ENCODE measurements around the gene ANKRD33B.
"Not testable (repeated sequence)": the region's sequence is repeated elsewhere in the genome, so short reads cannot be mapped to it uniquely, and the experiment has no call there.

The ANKRD33B gene

DNA sequence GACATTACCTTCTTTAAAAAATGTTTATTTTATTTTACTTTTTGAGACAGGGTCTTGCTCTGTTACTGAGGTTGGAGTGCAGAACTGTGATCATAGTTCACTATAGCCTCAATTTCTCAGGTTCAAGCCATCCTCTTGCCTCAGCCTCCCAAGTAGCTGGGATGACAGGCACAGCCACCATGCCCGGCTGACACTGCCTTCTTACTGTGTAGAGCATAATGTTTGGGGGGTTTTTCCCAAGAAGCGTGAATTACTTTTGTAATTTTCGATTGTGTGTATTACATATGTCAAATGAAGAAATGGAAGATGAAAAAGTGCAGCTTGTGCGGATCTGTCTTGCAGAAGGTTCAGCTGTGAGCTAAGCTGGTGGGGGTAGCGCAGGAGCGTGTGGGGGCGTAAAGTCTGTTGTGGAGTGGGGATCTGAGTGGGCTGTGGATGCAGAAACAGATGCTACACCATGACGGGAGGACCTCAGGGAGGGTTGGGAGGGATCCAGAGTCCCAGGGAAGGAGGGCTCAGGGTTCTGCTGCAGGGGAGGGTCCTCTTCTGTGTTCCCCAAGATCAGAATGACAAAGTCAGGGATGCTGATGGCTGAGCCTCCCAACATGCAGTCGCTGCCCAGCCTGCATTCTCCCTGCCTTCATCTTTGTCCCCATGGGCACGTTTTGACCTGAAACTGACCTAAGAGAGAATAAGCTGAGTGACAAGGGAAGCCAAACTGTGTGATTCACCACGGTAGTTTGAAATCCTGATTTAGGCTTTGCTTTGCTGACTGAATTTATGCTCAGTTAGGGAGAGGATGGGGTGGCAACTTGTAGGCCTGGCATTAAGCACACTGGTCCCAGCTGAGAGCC, 6.8 kb upstream of the ANKRD33B start:
- DNase-seq (ENCODE audit: low read depth in 2 of 2) = no peak

DNA sequence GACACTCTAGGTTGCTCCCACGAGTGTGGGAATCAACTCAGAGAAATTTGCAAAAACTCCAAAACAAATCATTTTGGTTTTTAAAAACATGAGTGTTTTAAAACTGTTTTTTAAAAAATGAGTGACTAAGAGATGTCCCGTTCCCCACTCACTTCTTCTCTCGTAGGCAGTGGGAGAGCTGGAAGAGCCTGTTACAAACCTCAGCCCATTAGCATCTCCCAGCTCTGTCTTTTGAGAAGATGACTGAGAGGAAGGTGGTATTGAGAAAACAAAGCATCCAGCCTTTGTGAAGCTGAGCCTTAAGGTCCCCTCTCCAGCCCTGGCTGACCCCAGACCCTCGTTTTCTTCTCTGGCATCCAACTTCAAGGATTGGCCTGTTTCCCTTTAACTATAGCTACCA, 4.7 kb upstream of the ANKRD33B start:
- no peak for DNase-seq (ENCODE audit: low read depth in 2 of 2)

DNA sequence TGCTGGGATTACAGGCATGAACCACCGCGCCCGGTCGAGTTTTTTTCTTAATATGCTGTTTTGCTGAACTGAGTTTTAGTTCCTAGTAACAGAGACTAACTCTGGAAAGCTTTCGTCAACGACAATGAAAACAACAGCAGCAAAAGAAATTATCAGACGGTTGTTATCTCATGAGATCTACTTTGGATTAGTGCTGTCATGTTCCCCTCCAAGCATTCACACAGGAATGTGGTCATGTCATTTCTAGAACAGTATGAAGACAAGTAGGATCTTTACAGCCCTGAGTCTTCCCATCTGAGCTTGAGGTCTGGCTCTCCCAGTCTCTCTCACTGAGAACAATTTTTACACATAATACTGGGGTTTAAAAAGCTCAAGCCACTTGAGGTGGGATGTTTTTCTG, 4.0 kb upstream of the ANKRD33B start:
- no peak for DNase-seq (ENCODE audit: low read depth in 2 of 2)

DNA sequence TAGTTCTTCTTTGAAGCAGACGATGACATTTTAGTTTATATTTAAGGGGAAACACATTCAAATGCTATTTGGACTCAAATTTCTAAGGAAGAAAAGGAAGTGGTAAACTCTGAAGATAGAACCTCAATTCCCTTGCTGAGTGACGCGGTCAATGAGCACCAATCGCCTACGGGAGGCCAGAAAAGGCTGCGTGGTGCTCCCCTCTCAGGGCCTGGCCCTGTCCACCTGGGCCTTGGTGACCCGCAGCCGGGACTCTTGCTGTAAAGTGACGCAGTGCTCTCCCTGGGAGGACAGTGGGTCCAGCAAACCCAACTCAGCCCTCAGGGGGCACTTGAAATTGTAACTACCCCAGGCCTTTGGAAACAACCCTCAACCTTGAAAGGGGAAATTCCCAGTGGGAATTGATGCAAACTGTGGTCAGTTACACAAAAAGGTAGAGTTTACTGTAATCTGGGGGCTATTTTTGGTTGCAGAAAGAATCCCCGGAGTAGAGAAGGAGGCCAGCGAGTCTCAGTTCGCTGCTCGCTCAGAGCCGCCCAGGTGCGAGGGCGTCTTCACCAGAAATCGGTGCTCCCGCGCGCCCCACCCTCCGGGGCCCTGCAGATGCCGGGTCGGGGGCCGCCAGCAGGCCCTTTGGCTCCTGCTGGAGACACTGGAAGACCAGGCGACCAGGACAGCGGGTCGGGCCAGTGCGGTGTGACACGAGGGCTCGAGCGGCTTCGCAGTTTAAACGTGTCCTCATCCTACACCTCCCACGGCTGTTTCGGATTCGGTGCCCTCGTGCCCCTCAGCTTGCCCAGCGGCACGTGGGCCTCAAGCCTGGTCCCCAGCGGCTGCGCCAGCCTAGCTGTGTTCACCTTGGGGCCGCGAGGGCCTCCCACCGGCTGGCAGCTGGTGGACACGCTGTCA, 1.4 kb upstream of the ANKRD33B start:
- no peak for DNase-seq (ENCODE audit: low read depth in 2 of 2)

DNA sequence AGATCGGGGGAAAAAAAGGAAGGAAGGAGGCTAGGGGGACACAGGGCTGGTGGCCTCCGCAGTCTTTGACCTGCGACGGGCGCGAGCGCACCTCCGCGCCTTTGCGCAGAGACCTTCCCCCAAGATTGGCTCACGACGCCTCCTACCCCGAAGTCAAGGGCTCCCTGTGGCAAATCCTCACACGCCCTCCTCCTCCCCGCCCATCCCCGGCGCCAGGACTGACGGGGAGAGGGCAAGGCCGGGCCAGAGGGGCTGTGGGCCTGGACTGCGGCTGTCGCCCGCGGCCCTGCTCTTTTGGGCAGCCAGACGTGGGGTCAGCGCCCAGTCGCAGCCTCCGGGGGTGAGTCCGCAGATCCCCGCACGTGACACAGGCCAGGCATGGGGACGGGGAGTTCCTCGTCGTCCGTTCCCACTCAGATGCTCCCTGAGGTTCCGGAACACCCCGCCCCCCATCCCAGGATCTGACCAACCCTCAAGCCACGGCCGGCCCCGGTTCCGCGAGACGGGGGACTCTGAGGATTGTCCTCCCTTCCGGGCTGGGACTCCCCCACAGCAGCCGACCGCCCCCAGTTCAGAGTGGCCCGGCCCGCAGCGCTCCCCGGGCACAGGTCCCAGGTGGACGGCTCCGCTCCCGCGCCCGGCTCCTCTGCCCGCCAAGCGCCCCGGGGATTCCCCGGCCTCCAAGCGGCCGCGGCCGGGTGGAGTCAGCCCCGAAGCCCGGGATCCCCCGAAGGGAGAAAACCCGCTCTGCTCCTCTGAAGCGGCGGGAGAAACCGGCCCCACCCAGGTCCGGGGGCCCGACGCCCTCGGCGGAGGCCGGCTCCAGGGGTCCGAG, 543 bp upstream of the ANKRD33B start:
- DNase-seq (ENCODE audit: low read depth in 2 of 2) = peak; percentile 27 to 53

DNA sequence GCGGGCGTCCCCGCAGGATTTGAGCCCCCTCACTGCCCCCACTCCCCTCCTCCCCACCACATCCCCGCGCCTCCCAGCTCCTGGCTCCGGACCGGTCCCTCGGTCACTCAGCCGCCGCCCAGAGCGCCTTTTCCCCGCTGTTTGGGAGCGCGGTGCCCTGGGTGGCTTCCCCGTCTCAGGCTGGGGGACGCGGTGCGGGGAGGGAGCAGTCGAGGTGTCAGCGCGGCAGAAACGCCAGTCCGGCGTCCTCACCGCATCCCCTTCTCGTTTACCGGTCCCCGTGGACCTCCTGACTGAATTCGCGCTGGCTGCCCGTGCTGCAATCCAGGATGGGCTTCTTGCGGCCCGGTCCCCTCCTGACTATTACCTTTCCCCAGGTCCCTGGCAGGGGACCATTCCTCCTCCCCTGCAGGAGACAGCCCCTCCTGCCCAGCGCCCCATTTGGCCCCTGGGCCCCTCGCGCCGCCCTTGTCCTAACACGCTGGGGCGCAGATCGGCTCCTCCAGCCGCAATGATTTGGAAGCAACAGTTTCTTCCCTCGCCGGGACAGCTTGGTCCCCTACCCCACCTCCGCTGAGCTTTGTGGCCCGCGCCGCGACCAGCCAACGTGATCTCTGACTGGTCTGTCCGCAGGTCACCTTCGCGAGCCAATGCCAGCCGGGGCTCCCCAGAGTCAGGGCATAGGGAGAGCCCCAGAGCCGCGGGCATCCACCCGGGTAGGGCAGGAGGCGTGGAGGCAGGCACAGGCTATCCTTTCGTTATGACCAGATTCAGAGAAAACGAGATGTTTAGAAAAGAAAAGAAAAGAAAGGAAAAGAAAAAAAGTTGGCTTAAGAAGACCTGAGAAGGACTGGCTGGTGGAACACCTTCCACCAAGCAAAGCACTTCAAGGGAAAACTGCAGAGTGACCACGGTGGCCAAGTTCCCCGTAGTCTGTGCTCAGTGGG, 1.2 kb downstream of the ANKRD33B start:
- DNase-seq (ENCODE audit: low read depth in 2 of 2) = no peak

DNA sequence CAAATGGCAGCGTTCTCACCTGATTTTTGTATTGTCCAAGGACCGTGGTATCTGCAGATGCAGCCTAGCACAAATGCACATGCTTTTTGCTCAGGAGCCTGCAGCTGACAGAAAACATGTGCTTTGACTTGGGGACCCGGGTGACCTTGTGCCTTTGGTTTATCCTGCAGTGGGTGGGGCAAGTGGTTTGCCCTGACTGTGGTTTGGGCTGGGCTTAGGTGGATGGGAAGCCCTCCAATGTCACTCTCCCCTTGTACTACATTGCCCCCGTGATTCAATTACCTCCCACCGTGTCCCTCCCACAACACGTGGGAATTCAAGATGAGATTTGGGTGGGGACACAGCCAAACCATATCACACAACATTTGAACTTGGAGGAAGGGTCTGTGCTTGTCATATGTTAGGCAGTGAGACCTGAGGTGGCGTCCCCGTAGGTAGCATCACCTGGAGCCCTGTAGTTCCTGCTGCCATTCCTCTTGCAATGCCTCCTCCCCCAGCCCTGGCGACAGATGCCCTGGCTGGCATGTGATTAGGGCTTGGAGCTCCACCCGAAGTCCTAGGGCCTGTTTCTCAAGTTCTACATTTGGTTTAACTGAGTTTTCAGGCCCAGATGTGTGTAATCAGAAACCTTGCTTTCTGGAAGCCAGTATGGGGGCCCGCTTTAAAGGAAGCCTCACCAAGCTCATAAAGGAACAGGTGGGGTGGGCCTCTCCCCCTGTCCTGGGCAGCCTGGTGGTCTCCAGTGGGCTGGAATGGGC, 2.1 kb downstream of the ANKRD33B start:
- DNase-seq (ENCODE audit: low read depth in 2 of 2) = no peak

DNA sequence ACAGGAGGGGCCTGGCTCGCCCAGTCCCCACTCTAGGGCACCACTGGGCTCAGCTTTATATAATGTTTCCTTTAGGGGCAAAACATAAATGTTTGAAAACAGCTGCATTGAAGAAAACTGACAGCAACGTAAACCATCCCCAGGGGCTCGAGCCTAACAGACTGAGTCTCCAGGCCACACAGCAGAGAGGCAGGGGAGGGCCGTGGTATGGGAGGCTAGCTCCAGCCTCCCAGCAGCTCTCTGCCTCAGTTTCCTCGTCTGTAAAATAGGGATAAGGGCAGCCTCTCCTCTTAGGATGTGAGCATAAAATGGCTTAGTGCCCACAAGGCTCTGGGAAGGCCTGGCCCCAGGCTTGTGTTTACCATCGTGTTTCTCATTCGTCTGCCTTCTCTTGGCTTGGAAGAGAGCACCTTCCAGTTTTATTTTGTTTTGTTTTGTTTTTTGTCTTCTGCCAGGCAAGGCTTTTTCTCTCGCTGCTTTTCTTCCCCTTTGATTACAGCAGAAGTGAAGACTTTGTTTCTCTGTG, 2.7 kb downstream of the ANKRD33B start:
- no peak for DNase-seq (ENCODE audit: low read depth in 2 of 2)

DNA sequence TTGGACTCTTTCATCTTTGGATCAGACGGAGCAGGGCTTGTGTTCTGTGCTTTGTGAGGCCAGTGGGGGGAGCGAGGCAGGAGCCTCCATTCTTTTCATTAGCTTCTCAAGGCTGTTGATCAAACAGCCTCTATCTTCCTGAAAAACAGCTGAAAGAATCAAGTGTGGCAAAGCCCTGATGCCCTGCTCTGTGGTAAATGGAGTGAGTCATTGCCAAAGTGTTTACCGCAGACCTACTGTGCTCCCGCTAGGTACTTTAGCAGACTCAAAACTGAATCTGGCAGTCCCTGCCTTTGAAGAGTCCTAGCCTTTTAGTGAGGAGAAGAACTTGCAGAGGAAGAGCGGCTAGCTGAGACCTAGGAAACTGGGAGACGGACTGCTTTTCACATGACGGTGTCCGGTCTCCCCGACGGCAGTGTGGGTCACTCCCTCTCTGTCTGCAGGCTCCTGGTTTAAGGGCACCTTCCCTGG, 3.3 kb downstream of the ANKRD33B start:
- DNase-seq (ENCODE audit: low read depth in 2 of 2) = no peak

DNA sequence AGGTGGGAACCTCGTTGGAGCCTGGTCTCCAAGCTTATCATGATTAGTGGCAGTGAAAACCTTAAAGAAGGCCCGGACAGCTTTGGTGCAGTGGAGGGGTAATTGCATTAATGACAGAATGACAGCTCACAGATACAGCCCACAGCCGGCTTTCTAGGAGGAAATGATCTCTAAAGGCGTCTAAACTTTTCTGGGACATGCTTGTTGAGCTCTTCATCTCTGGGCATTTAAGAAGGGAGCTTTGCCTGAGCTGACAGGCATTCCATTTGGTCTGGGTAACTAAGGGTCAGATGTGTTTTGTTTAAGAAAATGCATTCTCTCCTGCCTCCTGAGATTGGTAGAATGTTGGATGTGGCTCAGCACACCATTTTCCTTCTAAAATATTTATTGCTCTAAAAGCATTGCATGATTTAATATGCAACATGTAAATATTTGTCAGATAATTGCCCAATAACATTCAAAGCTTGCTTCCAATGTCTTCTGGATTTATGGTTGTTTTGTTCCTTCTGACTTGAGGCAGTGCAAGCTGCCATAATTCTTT, 4.0 kb downstream of the ANKRD33B start:
- no peak for DNase-seq (ENCODE audit: low read depth in 2 of 2)

DNA sequence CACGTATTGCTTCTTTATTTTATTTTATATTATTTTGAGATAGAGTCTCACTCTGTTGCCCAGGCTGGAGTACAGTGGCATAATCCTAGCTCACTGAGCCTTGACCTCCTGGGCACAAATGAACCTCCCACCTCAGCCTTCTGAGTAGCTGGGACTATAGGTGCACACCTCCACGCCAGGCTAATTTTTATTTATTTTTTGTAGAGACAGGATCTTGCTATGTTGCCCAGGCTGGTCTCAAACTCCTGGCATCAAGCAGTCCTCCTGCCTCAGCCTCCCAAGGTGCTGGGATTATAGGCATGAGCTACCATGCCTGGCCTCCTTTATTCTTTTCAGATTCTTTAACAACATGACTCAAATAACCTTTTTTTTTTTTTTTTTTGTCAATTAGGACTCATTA, 6.7 kb downstream of the ANKRD33B start:
- not testable (repeated sequence) for DNase-seq (ENCODE audit: low read depth in 2 of 2)

DNA sequence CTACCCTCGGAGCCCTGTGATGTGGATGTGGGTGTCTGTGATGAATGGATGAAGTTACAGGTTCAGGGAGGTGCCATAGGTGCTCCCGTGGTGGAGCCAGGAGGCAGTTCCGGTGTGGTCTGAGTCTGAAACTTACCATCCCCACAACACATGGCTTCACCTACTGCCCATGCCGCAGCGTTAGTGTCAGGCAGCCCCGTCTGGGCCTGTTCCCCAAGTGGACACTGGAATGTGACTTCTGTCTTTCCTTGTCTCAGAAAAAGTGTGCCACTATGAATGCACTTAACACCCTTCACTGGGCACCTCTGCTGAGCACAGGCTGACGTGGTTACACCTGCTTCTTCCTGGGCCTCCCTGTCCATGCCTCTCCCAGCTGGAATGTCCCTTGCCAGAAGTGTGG, 8.6 kb downstream of the ANKRD33B start:
- DNase-seq (ENCODE audit: low read depth in 2 of 2) = no peak

DNA sequence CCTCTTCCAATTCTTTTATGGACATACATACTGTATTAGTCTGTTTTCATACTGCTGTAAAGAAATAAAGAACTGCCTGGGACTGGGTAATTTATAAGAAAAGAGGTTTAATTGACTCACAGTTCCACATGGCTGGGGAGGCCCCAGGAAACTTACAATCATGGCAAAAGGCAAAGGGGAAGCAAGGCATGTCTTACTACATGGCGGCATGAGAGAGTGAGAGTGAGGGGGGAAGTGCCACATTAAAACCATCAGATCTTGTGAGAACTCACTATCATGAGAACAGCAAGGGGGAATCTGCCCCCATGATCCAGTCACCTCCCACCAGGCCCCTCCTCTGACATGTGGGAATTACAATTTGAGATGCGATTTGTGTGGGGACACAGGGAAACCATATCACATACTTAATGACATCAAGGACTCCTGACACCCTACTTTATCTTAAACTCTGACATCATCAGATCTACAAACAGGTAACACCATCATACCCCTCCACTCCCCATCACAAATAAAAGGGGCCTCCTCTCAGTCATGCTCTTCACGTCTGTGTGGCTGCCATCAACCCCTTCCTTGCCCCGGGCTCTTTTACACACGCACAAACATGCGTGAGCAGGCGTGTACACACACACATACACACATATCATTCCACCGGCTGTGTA, 9.7 kb downstream of the ANKRD33B start:
- DNase-seq (ENCODE audit: low read depth in 2 of 2) = no peak

DNA sequence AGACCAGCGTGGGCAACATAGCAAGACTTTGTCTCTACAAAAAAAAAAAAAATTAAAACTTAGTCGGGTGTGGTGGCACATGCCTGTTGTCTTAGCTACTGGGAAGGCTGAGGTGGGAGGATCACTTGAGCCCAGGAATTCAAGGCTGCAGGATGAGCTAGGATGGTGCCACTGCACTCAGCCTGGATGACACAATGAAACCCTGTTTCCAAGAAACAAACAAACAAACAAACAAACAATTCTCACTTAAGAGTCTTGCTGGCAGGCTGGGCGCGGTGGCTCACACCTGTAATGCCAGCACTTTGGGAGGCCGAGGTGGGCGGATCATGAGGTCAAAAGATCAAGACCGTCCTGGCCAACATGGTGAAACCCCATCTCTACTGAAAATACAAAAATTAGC, 11.0 kb downstream of the ANKRD33B start:
- DNase-seq (ENCODE audit: low read depth in 2 of 2) = not testable (repeated sequence)

DNA sequence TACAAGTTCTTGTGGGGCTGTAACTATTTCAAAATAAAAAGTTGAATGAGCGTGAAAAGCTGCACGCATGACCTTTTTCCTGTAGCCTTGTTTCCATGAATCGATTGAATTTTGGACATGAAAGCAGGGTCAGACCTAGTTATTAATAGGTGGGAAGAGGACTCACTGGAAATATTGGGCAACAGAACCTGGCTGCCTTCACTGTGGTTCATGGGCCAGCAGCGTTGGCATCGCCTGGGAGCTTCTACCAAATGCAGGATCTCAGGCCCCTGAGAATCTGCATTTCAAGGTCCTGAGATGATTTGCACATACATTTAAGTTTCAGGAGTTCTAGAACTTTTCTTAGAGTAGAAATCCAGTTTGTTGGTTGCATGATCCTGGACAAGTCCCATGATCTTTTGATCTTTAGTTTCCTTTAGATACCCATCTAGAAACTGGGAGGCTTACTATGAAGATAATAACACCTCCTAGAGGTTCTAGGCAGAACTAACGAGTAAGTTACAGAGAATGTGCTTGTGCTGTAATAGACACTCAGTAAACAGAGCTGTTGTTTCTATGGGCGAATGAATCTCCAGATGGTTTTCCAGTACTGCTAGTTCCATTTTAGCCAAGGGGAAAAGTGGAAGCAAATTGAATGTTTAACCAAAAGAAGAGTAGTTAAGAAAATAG, 12.4 kb downstream of the ANKRD33B start:
- no peak for DNase-seq (ENCODE audit: low read depth in 2 of 2)

DNA sequence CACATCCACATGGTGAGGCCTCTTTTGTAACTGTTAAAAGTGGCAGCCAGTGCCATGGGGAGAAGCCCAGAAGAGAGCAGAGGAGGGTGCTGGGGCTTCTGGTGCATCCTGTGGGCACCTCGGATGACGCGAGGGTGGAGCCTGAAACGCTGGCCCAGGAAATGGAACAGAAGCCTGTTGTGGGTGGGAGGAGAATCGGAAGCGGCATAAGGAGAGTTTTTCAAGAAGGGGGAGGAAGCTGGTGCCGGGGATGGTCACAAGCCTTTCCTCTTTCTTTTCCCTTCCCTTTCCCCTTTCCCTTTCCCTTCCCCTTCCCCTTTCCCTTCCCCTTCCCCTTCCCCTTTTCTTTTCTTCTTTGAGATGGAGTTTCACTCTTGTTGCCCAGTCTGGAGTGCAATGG, 12.9 kb downstream of the ANKRD33B start:
- no peak for DNase-seq (ENCODE audit: low read depth in 2 of 2)

DNA sequence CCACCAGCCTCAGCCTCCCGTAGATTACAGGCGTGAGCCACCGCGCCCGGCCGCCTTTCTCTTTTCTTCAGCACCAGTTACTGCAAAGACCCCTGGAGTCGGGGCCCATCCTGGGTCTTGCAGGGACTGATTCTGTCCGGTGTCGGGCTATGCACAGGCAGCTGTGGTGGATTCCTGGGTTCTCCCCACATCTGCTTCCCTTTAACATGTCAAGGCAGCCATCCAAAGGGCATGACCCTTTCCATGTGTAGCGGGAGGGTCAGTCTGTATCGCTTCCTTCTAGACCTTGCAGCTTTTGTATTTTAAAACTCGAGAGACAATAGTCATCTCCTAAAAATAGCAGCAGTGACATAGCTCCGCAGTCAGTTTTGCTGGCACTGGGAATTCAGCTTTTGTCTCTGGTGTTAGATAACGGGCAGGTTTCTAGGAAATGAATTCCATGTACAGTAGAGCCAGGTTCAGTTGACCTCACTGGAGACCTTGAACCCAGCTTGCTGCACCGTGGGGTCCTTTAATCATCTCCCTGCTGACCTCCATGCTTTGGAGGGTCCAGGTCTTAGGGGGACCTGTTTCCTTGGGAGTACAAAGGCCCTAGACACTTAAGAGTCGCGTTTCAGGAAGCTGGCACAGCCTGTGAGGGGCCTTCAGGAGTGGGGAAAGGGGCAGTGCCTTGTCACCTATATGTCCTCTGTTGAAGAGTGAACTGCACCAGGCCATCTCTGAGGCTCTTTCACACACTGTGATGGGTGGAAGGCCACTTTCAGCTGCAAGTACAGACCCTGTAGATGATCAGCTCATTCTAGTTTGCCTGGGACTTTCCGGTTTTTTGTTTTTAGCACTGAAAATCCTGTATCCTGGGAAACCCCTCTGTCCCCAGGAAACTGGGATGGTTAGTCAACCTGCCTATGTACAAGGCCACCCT, 13.8 kb downstream of the ANKRD33B start:
- no peak for DNase-seq (ENCODE audit: low read depth in 2 of 2)

Data from stimulated activated CD8-positive, alpha-beta memory T cell treated with anti-CD3 and anti-CD28 coated beads, Interleukin-15, amount 100 ng/mL, for 48 hours (primary cell).